RWPE2 (cell line): ENCODE measurements around the gene MYO3B.

Experiments
- ATAC-seq: fragments of 200-7000 bp; cut with Tn5 transposase; 3 replicates; pipeline ENCODE4 v1.9.1; 2021; ENCODE audit warnings: low read depth
- DNase-seq: peaks from one replicate; pipeline ENCODE4 v3.0.0-alpha.2; 2020; ENCODE audit warnings: low spot score
- H3K27ac ChIP-seq: fragments of 450-650 bp; 2 replicates; pipeline ENCODE4 v1.5.1; 2017; ENCODE audit warnings: mild to moderate bottlenecking; ENCODE audit not compliant: poor library complexity, severe bottlenecking
- H3K27me3 ChIP-seq: fragments of 250-450 bp; sonication (Bioruptor Pico); 2 replicates; pipeline ENCODE4 v1.5.1; 2021; ENCODE audit warnings: mild to moderate bottlenecking, moderate library complexity; ENCODE audit not compliant: insufficient read depth, poor library complexity, severe bottlenecking
- H3K36me3 ChIP-seq: fragments of 250-450 bp; sonication (Bioruptor Pico); 2 replicates; pipeline ENCODE4 v1.5.1; 2020; ENCODE audit warnings: low read depth, mild to moderate bottlenecking, moderate library complexity
- H3K4me1 ChIP-seq: fragments of 250-450 bp; sonication (Bioruptor Pico); 2 replicates; pipeline ENCODE4 v1.5.1; 2021; ENCODE audit warnings: mild to moderate bottlenecking, moderate library complexity; ENCODE audit not compliant: insufficient read depth, poor library complexity, severe bottlenecking
- H3K4me3 ChIP-seq: fragments of 250-450 bp; sonication (Bioruptor Pico); 2 replicates; pipeline ENCODE4 v1.5.1; 2021; ENCODE audit warnings: mild to moderate bottlenecking, moderate library complexity; ENCODE audit not compliant: severe bottlenecking
- H3K9me3 ChIP-seq: fragments of 250-450 bp; sonication (Bioruptor Pico); 2 replicates; pipeline ENCODE4 v1.5.1; 2021; ENCODE audit warnings: mild to moderate bottlenecking, moderate library complexity; ENCODE audit not compliant: severe bottlenecking
- CTCF ChIP-seq: fragments of 450-650 bp; IDR thresholded peaks from one replicate; pipeline ENCODE4 v1.5.1; 2017; ENCODE audit warnings: mild to moderate bottlenecking, moderate library complexity; ENCODE audit not compliant: poor library complexity, severe bottlenecking

Gene MYO3B

GRCh38 chr2:170201734-170202393, 23.9 kb downstream of the MYO3B start:
- no peaks in the 10 kb centered on the region for H3K27me3 ChIP-seq
- no peak for ATAC-seq
- H3K9me3 ChIP-seq, result no peaks in the 10 kb centered on the region
- H3K4me1 ChIP-seq, result no peaks in the 10 kb centered on the region
- no peak overlapping the region for H3K4me3 ChIP-seq
- TF ChIP-seq CTCF, result no peak
- DNase-seq, result no peak
- H3K27ac ChIP-seq, result no peak overlapping the region
- no peaks in the 10 kb centered on the region for H3K36me3 ChIP-seq

- DNase-seq (no peak), ATAC-seq (no peak)
- no peak overlapping the region for H3K4me3 ChIP-seq
- H3K9me3 ChIP-seq, result no peaks in the 10 kb centered on the region
- no peaks in the 10 kb centered on the region for H3K4me1 ChIP-seq
- TF ChIP-seq CTCF, result no peak
- no peak overlapping the region for H3K27ac ChIP-seq
- H3K36me3 ChIP-seq, result no peaks in the 10 kb centered on the region
- no peaks in the 10 kb centered on the region for H3K27me3 ChIP-seq
These were observed 24.5 kb downstream of the MYO3B start for GRCh38 chr2:170202437-170202836.

GRCh38 chr2:170204298-170204951, 26.5 kb downstream of the MYO3B start:
- Histone ChIP-seq H3K4me1 (no peaks in the 10 kb centered on the region), H3K27me3 (no peaks in the 10 kb centered on the region), H3K27ac (no peak overlapping the region), H3K9me3 (no peaks in the 10 kb centered on the region), H3K36me3 (no peaks in the 10 kb centered on the region), H3K4me3 (no peak overlapping the region)
- DNase-seq (no peak), ATAC-seq (no peak)
- no peak for TF ChIP-seq CTCF

- no peak overlapping the region for H3K4me3 ChIP-seq
- H3K9me3 ChIP-seq, result no peaks in the 10 kb centered on the region
- H3K27ac ChIP-seq, result no peak overlapping the region
- no peaks in the 10 kb centered on the region for H3K36me3 ChIP-seq
- no peak for TF ChIP-seq CTCF
- H3K4me1 ChIP-seq, result no peaks in the 10 kb centered on the region
- DNase-seq, result no peak
- H3K27me3 ChIP-seq, result no peaks in the 10 kb centered on the region
- no peak for ATAC-seq
These were observed 28.3 kb downstream of the MYO3B start for GRCh38 chr2:170206246-170206645.

- Histone ChIP-seq H3K27ac (no peak overlapping the region), H3K9me3 (no peaks in the 10 kb centered on the region), H3K4me3 (no peak overlapping the region), H3K4me1 (no peaks in the 10 kb centered on the region), H3K27me3 (no peaks in the 10 kb centered on the region), H3K36me3 (no peaks in the 10 kb centered on the region)
- no peak for DNase-seq
- ATAC-seq, result no peak
- no peak for TF ChIP-seq CTCF
These were observed 29.0 kb downstream of the MYO3B start for GRCh38 chr2:170206805-170207407.
